SK-N-MC (cell line): ENCODE results near the gene GPATCH4.
"Not testable (repeated sequence)": the region's sequence is repeated elsewhere in the genome, so short reads cannot be mapped to it uniquely, and the experiment has no call there.

ENCODE experiments used
- DNase-seq: peaks from one replicate; pipeline ENCODE4 v3.0.0-alpha.2; 2011; ENCODE audit warnings: low read depth, low spot score
- H3K27ac ChIP-seq: fragments of 200-600 bp; sonication (generic); 2 replicates; pipeline ENCODE4 v1.5.1; 2016; ENCODE audit warnings: mixed run types
- H3K36me3 ChIP-seq: fragments of 200-600 bp; sonication (generic); 2 replicates; pipeline ENCODE4 v1.6.1; 2017; ENCODE audit warnings: antibody characterized with exemption, low read length, mixed read lengths; ENCODE audit not compliant: insufficient read depth
- H3K4me3 ChIP-seq: fragments of 200-600 bp; sonication (generic); 2 replicates; pipeline ENCODE4 v1.5.1; 2016
- H3K9ac ChIP-seq: fragments of 200-600 bp; sonication (generic); 2 replicates; pipeline ENCODE4 v1.8.0; 2017; ENCODE audit warnings: mixed run types, mixed read lengths; ENCODE audit not compliant: insufficient read length
- H3K9me3 ChIP-seq: fragments of 200-600 bp; sonication (generic); 2 replicates; pipeline ENCODE4 v1.6.1; 2017; ENCODE audit warnings: low read depth, mild to moderate bottlenecking, antibody characterized with exemption, low read length, moderate library complexity, mixed read lengths
- EZH2 ChIP-seq: fragments of 200-600 bp; sonication (generic); IDR thresholded peaks from one replicate; pipeline ENCODE4 v1.6.1; 2017; ENCODE audit warnings: antibody characterized with exemption
- FOXP2 ChIP-seq: optimal IDR thresholded peaks from 2 replicates; pipeline ENCODE3; 2011; ENCODE audit warnings: mild to moderate bottlenecking, moderate library complexity; ENCODE audit not compliant: insufficient read depth; ENCODE audit errors: extremely low read length, control extremely low read depth
- POLR2AphosphoS5 ChIP-seq: IDR thresholded peaks from 2 replicates; pipeline ENCODE4 v1.6.1; 2012; ENCODE audit warnings: mild to moderate bottlenecking, low read depth, low read length, borderline replicate concordance

GPATCH4 gene

GRCh38 chr1:156619582-156619955, 18.3 kb upstream of the GPATCH4 start:
- Histone ChIP-seq H3K27ac (no peak overlapping the region), H3K36me3 (no peaks in the 10 kb centered on the region), H3K4me3 (no peak overlapping the region), H3K9ac (no peak overlapping the region), H3K9me3 (no peaks in the 10 kb centered on the region)
- TF ChIP-seq EZH2 (no peak), FOXP2 (no peak), POLR2AphosphoS5 (no peak)
- DNase-seq = no peak

DNA sequence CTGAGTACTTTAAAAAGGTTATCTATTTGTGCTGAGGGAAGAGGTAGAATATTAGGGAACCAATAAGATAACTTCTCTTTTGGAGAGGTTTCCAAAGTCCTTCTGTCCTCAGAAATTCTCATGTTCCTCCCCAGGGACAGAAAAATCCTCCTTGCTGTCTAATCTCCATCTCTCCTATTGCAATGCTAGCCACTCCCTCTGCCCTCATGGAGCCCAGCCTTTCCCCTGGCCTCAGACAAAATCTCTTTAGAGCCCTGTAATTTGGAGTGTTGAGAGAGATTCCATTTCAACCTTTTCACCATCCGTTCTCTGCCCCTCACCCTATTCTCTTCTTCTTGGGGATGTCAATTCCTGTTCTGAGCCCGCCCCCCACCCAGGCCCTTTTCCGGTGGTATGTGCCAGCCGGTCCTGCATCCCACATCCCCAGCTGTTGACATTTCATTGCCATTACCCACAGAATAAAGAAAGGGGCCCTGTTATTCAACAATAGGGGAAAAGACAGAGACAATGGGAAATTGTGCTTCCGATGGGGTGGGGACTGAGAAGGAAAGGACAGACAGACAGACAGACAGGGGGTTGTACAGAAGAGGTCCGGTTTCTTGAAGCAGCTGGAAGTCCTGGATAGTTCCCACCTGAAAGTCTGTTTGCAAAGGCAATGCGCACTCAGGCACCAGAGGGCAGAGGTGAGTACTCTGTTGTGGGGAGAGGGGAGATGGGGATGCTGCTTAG, 17.7 kb upstream of the GPATCH4 start, which contains the start of gene HAPLN2:
Gene HAPLN2 (plus strand): TSS at position 563 of the 729 bp plus-strand sequence. CDS start 4,076 bp downstream, outside the sequence.
- no peak for DNase-seq
- Histone ChIP-seq H3K4me3 (no peak within 1 kb of the TSS), H3K36me3 (no peaks in the 10 kb centered on the region), H3K9ac (no peak within 1 kb of the TSS), H3K27ac (no peak within 1 kb of the TSS), H3K9me3 (no peaks in the 10 kb centered on the region)
- no peak for TF ChIP-seq EZH2

- no peak for TF ChIP-seq POLR2AphosphoS5
- H3K4me3 ChIP-seq = no peak overlapping the region
- no peak for DNase-seq
- H3K9ac ChIP-seq = no peak overlapping the region
- H3K9me3 ChIP-seq = no peaks in the 10 kb centered on the region
- no peak overlapping the region for H3K27ac ChIP-seq
- H3K36me3 ChIP-seq = no peaks in the 10 kb centered on the region
Measured at GRCh38 chr1:156616463-156616862, 15.2 kb upstream of the GPATCH4 start.

DNA sequence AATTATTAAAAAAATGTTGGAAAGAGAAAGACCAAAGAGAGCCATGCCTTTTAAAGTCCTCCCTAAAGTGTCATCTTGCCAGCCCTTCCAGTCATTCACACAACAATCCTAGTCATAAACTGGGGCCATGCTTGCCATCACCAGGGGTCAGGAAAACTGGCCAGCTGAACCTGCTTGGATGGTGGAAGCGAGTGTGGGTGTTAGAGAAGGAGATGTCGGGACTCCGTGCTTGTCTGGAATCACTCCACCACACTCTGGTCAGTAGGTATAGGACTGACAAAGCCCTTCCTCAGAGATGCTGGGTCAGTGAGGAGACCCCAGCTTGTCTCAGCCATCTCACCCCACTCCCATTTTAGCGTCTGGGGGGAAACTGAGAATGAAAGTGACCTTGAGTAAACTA, 14.7 kb upstream of the GPATCH4 start:
- TF ChIP-seq EZH2 (no peak), POLR2AphosphoS5 (no peak), FOXP2 (no peak)
- Histone ChIP-seq H3K36me3 (no peaks in the 10 kb centered on the region), H3K9ac (no peak overlapping the region), H3K27ac (no peak overlapping the region), H3K9me3 (no peaks in the 10 kb centered on the region), H3K4me3 (no peak overlapping the region)
- DNase-seq = no peak

GRCh38 chr1:156612666-156613065, 11.4 kb upstream of the GPATCH4 start:
- Histone ChIP-seq H3K4me3 (no peak overlapping the region), H3K27ac (no peak overlapping the region), H3K36me3 (no peaks in the 10 kb centered on the region), H3K9me3 (no peaks in the 10 kb centered on the region), H3K9ac (no peak overlapping the region)
- TF ChIP-seq POLR2AphosphoS5 = no peak
- no peak for TF ChIP-seq EZH2
- no peak for TF ChIP-seq FOXP2
- DNase-seq = no peak

- H3K4me3 ChIP-seq, H3K9ac ChIP-seq, H3K9me3 ChIP-seq, DNase-seq, H3K36me3 ChIP-seq, H3K27ac ChIP-seq: not testable (repeated sequence)
Measured at GRCh38 chr1:156610072-156610471, 8.8 kb upstream of the GPATCH4 start.

DNA sequence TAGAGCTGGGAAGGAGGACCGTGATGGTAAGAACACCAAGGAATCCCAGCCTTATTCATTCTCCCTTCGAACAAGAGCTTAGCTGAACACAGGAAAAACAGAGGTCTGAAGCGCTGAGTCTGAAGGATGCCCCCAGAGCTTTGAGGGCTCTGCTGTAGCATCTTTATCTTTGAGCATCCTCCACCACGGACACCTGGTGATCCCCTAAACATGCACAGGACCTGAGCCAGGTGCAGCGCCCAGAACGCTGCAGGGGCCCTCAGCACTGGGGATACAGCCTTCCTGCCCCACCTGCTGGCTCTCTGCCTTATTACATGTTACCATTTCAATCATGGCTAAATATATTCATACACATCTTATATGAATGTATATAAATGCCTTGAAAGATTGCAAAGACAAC, 7.7 kb upstream of the GPATCH4 start:
- Histone ChIP-seq H3K36me3 (no peaks in the 10 kb centered on the region), H3K4me3 (no peak overlapping the region), H3K9ac (no peak overlapping the region), H3K9me3 (no peaks in the 10 kb centered on the region), H3K27ac (no peak overlapping the region)
- DNase-seq = no peak
- no peak for TF ChIP-seq EZH2
- no peak for TF ChIP-seq POLR2AphosphoS5
- no peak for TF ChIP-seq FOXP2

DNA sequence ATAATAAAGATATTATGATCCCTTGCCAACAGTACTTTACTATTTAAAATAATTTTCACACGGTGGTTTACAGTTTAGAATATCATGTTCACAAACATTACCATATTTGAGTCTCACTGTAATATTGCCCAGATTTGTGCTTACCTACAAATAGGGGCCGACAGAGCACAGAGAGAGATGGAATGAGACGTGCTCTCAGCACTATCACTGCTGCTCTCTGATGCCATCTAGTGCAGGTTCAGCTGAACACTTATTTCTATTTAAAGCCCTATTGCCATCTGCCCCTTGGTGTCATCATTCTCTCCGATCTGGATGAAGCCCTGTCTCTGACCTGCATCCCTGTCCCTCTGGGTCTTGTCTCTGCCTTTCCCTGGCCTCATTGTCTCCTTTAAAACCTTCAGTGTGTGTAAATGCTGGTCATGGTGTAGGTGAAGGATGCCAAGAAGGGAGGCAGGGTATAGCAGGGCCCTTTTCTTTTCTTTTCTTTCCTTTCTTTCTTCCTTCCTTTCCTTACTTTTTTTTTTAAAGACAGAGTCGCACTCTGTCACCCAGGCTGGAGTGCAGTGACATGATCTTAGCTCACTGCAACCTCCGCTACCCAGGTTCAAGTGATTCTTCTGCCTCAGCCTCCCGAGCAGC, 6.9 kb upstream of the GPATCH4 start:
- Histone ChIP-seq H3K27ac (no peak overlapping the region), H3K9ac (no peak overlapping the region), H3K4me3 (no peak overlapping the region), H3K36me3 (no peaks in the 10 kb centered on the region), H3K9me3 (no peaks in the 10 kb centered on the region)
- no peak for DNase-seq
- TF ChIP-seq FOXP2 (no peak), POLR2AphosphoS5 (no peak), EZH2 (no peak)

- not testable (repeated sequence) for DNase-seq, H3K4me3 ChIP-seq
Measured at GRCh38 chr1:156607344-156607743, 6.1 kb upstream of the GPATCH4 start.

More at GRCh38 chr1:156607344-156607743, 6.1 kb upstream of the GPATCH4 start:
- H3K27ac ChIP-seq, H3K36me3 ChIP-seq, H3K9ac ChIP-seq, H3K9me3 ChIP-seq: not testable (repeated sequence)
